Measurements from ENCODE around the gene WNT5A.

WNT5A gene

GRCh38 chr3:55480911-55481743 is 6.0 kb downstream of the WNT5A start:
- DNase-seq: no peak

- no peak for DNase-seq
These were observed 9.5 kb downstream of the WNT5A start for GRCh38 chr3:55477306-55478303.

- no peak for DNase-seq
These were observed 10.6 kb downstream of the WNT5A start for GRCh38 chr3:55476515-55476914.

DNA sequence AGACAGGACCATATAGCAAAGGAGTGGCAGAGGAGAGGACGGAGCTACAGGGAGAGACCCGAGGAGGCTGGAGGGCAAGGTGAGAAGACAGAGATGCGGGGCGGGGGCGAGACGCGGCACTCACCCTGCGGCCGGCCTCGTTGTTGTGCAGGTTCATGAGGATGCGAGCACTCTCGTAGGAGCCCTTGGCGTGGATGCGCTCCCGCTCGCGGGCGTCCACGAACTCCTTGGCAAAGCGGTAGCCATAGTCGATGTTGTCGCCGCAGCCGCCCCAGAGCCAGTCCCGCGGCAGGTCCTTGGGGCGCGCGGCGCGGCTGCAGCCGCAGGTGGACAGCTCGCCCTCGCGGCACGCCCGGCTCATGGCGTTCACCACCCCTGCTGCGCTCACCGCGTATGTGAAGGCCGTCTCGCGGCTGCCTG is 12.9 kb downstream of the WNT5A start:
- no peak for DNase-seq

- no peak for DNase-seq
These were observed 13.3 kb downstream of the WNT5A start for GRCh38 chr3:55473788-55474187.

DNA sequence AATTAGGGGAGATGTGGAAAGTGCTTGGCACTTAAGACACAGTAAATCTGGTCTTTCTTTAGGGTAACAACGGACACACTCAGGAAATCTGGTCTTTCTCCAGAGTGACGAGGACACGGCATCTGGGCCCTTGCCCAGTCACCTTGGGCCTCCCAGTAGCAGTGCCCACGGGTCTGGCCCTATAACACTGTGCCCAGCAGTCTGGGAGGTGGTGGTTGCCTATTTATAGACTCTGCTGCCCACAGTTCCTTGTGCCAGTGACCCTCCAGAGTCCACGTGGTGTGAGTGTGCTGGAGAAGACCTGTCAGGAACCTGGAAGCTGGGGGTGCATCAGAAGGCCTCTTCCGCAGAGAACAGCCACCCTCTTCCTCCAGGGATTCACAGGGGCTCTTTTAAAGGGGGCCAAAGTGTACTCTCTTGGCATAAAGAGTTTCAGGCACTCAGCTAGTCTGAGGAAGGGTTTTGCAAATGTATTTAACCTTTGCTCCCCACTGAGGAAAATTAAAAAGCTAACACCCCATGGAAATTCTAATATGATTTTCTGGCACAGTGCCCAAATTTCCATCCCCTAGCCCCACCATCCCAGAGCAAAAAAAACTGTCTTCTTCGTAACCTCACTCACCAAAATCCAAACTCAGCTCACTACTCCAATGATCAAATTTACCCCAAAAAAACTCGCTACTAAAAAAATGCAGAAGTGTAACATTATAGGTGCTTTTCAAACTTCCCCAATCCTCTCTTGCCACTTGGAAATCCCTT is 15.4 kb downstream of the WNT5A start:
- no peak for DNase-seq

- DNase-seq: no peak
These were observed 16.0 kb downstream of the WNT5A start for GRCh38 chr3:55471084-55471483.

DNA sequence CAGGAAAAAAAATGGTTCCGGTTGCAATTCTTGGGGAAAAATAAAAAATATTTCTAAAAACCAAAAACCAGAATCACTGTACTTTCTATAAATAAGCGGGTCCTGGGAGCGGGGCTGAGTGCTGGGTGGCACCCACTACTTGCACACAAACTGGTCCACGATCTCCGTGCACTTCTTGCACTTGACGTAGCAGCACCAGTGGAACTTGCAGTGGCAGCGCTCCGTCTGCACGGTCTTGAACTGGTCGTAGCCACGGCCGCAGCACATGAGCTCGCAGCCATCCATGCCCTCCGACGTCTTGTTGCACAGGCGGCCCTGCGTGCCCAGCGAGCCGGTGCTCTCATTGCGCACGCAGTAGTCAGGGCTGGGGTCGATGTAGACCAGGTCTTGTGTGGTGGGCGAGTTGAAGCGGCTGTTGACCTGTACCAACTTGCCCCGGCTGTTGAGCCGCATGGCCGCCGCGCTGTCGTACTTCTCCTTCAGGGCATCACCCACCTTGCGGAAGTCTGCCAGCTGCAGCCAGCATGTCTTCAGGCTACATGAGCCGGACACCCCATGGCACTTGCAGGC is 17.1 kb downstream of the WNT5A start:
- no peak for DNase-seq

DNA sequence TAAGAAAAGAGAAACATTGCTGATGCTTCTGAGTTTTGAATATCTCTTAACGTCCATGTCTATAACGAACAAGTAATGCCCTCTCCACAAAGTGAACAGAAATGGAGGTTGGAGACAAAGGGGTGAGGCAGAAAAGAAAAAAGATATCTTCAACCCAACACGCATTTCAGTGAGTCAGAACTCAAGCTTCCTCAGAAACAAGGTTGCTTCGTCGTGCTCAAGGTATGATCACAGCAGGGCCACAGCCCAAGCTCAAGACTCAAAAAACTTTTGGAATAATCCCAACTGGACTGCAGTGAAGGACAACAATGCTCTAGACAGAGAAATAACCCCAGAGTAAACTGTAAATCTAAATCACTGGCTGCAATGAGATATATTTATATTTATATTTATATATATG is 18.9 kb downstream of the WNT5A start:
- no peak for DNase-seq

GRCh38 chr3:55467099-55467498 is 20.0 kb downstream of the WNT5A start:
- no peak for DNase-seq

DNA sequence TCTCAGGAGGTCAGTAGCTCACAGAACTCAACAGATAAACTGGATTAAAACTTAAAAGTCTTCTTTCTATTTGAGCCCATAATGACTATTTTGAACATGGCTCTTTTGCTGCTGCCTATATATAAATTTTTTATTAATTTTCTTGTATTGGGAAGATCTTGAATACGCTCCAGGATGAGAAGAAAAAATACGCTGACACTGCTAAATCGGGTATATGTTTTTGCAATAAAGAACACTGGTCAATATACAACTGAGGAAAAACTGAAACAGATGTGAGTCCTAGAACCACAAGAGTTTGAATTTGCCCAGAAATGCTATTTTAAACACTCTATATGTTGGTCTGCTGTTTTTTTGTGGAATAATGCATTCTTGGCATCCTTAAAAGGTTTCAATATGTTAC is 20.6 kb downstream of the WNT5A start:
- no peak for DNase-seq

- DNase-seq: no peak
These were observed 25.2 kb downstream of the WNT5A start for GRCh38 chr3:55461896-55462295.

DNA sequence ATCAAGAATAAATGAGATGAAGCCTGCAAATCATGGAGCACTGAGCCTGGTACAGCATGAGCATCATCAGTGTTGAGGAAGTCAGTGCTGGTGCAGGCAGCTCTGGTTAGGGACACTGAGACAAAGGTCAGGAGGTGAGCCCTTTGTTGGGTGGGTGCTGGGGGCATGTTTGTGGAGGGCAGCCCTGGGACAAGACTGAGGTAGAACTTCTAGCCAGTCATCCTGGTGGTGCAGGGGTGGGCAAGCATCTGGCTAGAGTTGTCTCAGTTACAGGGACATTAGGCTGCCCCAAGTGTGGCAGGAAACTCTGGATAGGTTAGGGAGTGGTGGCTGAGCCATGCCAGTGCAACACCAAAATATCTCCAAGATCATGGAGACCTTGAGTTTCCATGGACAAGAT is 27.3 kb downstream of the WNT5A start:
- DNase-seq: no peak

DNA sequence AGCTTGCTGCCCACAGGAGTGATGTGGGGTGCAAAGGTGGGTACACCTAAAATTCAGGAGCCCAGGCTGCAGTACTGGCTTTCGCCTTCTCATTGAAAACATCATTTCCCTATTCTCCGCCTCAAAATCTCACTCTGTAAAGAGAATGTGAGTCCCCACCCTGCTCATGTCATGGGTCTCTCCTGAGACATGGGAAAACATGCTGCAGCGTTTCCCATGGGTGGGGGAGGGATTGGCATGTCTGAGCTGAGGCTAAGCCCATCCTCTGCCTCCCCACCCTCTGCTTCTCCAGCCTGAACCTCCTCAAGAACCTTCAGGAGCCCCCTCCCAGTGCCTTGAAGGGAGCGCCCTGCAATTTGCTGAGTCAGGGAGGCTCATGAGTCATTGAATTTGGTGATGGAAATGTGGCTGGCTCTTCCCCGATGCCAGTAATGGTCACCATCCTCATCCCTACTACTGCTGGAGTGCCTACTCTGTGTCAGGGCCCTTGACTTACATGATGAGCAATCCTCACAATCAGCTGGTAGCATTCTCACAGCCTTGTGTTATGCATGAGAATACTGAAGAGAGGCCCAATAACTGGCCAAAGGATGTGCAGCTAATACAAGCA is 28.8 kb downstream of the WNT5A start:
- no peak for DNase-seq

DNA sequence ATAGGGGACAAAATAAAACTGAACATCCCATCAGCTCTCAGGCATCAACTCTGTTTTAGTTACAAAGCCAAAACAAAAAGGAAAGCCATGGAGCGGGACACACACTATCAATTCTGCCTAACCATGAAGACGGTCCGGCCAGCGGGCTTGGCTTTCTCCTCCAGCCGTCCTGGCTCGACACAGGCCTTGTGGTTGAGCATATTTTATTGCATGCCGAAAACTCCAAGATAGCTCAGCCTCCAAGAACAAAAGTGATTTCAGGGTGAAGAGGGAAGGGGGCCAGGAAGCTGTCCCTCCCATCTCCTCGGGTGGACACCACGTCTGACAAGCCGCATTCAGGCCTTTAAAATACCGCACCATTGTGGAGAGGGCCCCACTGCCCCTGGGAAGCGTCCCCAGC is 31.2 kb downstream of the WNT5A start:
- DNase-seq: no peak

DNA sequence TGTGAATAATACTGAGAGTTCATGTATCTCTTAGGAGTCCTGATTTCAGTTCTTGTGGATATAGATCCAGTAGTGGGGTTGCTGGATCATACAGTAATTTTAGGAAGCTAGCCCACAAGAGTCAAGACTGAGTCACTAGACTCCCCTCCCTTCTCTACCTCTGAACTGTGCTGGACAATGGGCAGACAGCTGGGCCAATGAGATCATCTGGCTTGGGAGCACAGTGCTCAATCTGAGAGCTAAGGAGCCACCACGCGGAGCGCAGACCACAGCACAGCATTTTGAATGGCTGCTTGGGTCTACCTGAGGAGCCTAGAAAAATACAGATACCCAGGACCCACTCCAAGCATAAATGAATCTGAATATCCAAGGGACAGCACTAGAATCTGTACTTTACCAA is 32.5 kb downstream of the WNT5A start:
- no peak for DNase-seq

- DNase-seq: no peak
These were observed 33.1 kb downstream of the WNT5A start for GRCh38 chr3:55453886-55454496.

GRCh38 chr3:55452886-55453285 is 34.2 kb downstream of the WNT5A start:
- DNase-seq: no peak

GRCh38 chr3:55449527-55449926 is 37.6 kb downstream of the WNT5A start:
- no peak for DNase-seq

DNA sequence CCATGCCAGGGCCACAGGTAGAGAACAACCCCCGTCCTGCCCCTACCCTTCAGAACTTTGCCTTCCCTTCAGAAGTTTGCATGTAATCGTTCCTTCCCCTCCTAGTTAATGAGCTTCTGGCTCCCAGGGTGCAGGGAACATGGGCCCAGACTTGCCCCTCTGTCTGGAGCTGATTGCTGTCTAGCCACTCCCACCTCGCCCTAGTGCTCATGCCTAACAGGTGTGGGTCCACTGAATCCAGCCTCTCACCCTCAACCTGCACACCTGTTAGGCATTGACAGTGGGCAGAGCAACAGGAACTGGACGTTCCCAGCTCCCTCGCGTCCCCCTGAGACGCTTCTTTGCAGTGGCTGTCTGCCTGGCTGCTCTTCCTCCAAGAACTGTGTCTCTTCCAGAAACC is 40.3 kb downstream of the WNT5A start:
- DNase-seq: no peak

DNA sequence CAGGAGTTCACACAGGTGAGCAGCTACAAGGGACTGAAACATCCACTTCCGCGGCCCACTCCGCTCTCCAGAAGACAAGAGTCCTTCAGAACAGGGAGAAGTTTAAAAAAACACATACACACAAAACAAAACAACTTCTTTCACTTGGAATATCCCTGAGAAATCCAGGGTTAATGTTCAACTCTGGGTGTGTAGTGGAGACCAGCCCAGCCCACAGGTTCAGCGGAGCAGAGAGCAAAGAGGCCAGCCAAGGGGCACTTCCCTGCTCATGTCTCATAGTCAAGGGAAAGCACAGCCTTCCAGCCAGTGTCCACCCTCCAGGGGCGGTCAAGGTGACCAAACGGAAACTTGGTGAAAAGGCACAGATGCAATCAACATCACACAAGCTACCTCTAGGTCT is 41.6 kb downstream of the WNT5A start:
- DNase-seq: no peak

DNA sequence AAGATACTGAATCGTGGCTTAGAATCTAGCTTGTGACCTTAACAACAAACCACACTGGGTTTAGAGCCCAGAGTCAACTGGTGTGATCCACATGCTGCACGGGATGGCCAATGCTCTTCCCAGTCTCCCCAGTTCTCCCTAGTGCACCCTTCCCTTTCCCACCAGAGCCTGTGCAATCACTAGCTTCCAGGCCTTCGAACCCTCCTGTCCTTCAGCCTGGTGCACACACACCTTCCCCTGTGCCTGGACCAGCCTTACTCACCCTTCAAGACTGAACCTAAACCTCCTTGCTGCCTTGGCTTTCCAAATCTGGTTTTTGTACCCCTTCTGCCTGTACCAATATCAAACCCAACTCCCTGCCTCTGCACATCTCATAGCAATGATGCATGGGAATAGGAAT is 43.8 kb downstream of the WNT5A start:
- no peak for DNase-seq
